ENCODE results near the gene TBCD.

DNA sequence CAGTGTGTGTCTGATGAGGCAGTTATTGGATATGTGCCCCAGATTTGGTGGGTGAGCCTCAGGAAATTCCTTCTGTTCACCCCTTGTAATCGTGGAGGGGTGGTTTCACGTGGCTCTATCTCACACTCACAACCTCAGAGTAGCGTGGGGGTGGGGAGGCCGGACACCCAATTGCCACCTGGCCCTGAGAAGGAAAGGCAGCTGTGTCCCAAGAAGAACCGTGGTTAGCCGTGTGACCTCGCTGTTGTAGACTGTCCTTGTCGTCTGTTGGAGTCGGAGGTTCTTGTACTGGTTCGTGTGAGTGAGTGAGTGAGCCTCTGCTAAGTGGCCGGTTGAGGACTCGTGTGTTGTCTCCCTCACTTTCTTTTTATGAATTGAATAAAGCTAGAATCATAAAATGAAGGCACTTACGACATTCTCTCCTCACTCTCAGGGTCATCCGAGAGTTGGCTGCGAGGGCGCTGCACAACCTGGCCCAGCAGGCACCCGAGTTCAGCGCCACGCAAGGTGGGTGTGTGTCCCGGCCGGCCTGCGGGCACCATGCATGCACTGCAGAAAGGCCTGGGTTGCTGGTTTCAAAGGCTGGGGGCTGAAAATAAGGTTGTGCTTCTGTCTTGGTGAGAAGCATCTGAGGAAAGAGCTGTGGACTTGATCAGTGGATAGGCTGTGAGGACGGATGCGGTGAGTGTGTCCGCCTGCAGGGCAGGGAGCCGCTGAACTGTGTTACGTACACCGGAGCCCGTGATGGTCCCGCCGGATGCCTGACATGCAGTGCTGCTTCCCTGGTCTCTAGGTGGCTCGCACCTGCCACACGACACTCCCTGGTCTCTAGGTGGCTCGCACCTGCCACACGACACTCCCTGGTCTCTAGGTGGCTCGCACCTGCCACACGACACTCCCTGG lies 151.4 kb downstream of the TBCD start:
- TF ChIP-seq, protein P1, sequence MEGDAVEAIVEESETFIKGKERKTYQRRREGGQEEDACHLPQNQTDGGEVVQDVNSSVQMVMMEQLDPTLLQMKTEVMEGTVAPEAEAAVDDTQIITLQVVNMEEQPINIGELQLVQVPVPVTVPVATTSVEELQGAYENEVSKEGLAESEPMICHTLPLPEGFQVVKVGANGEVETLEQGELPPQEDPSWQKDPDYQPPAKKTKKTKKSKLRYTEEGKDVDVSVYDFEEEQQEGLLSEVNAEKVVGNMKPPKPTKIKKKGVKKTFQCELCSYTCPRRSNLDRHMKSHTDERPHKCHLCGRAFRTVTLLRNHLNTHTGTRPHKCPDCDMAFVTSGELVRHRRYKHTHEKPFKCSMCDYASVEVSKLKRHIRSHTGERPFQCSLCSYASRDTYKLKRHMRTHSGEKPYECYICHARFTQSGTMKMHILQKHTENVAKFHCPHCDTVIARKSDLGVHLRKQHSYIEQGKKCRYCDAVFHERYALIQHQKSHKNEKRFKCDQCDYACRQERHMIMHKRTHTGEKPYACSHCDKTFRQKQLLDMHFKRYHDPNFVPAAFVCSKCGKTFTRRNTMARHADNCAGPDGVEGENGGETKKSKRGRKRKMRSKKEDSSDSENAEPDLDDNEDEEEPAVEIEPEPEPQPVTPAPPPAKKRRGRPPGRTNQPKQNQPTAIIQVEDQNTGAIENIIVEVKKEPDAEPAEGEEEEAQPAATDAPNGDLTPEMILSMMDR (IDR thresholded peaks at IDR 0.05; ENCODE audit: low read depth, low read length) = no peak
- no peak for TF ChIP-seq EZH2phosphoT487 (IDR thresholded peaks at IDR 0.05; ENCODE audit: low read depth)

Measured in OCI-LY3 (cell line).